IPS-NIHi7 (cell line): ENCODE results near the gene CYCS.
"Not testable (repeated sequence)": the region's sequence is repeated elsewhere in the genome, so short reads cannot be mapped to it uniquely, and the experiment has no call there.

Source experiments
- DNase-seq: peaks from one replicate; pipeline ENCODE4 v3.0.0; 2012; ENCODE audit warnings: mixed read lengths; ENCODE audit errors: extremely low spot score

The CYCS gene

DNA sequence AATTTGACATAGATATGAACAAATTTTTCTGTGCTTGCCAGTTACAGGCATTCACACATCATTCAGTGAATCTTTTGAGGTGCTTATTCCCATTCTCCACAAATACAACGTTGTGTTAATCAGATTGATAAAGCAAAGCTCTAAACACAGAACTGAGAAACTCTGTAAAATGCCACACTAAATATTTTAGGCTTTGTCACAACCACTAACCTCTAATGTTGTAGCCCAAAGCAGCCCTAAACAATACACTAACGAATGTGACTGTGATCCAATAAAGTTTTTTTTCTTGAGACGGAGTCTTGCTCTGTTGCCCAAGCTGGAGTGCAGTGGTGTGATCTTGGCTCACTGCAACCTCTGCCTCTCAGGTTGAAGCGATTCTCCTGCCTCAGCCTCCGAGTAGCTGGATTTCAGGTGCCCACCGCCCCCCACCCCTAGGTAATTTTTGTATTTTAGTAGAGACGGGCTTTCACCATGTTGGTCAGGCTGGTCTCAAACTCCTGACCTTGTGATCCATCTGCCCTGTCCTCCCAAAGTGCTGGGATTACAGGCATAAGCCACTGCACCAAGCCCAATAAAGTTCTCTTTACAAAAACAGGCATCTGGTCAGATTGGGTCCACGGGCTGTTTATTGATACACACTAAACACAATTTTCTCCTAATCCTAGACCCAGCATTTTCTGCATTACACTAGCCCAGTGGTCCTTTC is 6.9 kb downstream of the CYCS start:
- DNase-seq, result no peak

DNA sequence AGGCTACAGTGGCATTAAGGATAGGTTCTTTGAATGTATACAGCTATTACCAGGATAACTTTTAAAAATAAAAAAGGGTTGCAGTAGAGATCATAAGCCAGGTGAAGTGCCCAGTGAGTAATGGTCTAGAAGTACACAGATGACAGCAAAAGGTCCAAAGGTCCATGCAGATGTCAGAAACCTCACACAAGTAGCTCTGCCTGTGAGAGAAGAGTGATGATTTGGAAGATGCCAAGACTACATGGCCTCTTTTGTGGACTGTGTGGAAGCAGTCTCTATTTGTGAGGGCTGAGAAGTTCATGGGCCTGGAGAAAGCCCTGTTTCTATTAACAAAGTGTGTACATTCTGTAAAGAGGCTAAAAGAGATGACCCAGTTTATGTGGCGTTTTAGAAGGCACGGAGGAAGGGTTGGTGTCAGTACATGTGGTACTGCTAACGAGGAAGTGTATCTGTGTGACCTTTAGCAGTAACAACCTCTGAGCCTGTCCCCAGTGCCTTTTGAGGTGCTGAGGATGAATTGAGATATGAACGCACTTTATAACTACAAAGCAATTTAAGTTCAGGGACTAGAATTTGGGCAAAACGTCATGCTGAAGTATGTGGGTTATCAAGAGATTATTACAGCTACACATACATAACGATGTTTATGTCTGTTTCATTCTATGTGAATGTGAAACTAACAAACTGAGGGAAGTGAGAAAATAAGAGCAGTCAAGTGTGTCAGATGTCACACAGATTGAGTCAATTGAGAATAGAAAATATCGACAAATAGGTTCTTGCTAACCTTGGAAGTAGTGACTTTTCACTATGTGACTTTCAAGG is 7.6 kb downstream of the CYCS start:
- DNase-seq, result no peak

- no peak for DNase-seq
Observed at GRCh38 chr7:25116621-25117020, 8.4 kb downstream of the CYCS start.

GRCh38 chr7:25110514-25110913 is 14.5 kb downstream of the CYCS start:
- not testable (repeated sequence) for DNase-seq

GRCh38 chr7:25109276-25109675 is 15.8 kb downstream of the CYCS start:
- no peak for DNase-seq

DNA sequence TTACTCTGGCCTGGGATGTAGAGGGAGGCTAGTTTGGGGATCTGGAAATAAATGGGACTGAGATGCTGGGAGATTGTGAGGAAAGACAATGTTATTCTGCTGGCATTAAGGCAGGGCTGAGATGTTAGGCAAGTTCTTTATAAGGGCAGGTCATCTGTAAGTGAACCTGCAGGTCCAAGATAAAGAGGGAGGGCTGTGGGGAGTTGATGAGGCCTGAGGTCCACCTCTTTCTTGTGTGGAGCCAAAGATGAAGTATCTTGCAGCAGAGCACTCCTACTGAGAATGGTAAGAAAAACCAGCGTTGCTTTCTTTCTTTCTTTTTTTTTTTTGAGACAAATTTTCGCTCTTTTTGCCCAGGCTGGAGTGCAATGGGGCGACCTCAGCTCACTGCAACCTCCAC is 19.1 kb downstream of the CYCS start:
- no peak for DNase-seq

DNA sequence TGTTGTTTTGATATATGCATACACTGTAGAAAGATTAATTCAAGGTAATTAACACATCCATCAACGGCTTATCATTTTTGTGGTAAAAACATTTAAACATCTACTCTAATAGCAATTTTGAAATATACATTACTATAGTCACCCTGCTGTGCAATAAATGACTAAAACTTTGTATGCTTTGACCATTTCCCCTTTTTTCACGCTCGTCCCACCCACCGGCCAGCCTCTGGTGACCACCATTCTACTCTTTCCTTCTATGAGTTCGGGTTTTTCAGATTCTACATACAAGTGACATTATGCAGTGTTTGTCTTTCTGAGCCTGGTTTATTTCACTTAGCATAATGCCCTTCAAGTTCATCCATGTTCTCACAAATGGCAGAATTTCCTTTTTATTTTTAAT is 21.3 kb downstream of the CYCS start:
- DNase-seq, result no peak

GRCh38 chr7:25101817-25102216 is 23.2 kb downstream of the CYCS start:
- no peak for DNase-seq

DNA sequence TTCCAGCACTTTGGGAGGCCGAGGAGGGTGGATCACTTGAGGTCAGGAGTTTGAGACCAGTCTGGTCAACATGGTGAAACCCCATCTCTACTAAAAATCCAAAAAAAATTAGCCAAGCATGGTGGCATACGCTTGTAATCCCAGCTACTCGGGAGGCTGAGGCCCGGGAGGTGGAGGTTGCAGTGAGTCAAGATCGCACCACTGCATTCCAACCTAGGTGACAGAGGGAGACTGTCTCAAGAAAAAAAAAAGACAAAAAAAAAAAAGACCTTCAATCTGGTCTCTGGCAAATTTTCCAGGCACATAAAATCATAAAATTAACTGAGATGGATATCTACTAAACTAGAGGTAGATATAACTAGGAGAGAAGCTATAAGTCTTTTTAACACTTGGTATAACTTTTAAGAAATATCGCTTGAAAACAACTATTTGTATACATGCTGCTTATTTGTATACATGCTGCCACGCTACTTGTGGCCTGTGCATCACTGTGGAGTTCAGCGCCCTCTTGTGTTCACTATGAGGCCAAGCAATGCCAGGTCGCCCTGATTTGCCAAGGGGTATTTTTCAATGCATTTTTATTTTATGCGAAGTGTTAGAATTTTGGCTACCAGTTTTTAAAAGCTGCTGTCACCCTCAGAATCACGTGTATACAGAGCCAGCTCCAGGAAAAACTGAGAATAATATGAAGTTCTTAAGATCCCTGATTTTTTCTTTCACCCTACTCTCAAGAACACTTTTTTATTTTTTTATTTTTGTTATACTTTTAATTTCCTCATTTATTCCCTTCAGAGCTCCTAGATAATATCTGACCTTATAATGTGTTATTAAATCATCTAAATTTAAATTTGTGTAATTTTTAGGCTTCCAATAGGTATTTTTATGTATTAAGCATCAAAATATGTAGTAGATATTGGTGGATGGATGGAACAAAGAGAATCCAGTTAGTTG is 26.7 kb downstream of the CYCS start:
- peak; percentile 80 for DNase-seq

DNA sequence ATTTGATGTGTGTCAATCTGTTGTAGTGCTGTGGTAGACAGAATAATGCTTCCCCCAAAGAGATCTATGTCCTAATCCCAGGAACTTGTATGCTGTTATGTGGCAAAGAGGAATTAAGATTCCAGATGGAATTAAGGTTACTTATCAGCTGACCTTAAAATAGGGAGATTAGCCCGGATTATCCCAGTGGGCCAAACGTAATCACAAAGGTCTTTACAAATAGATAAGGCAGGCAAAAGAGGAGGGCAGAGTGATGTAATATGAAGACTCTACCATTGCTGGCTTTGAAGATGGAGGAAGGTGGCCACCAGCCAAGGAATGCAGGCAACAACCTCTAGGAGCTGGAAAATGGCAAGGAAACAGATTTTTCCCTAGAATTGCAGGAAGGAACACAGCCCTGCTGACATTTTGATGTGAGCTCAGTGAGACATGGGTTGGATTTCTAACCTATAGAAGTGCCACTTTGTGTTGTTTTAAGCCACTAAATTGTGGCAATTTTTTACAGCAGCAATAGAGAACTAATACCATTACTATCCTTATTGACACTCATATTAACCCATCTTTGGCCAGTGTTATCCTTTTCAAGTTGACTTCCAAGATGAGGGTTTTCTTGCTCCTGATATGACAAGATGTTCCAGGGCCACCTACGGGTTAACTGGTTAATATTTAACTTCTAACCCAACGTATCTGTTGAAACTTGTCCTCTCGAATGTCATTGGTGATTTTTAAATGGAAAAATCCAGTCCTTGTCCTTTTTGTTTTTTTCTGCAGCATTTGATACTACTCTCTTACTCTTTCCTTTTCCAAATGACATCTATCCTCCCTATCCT is 29.3 kb downstream of the CYCS start:
- DNase-seq, result no peak

DNA sequence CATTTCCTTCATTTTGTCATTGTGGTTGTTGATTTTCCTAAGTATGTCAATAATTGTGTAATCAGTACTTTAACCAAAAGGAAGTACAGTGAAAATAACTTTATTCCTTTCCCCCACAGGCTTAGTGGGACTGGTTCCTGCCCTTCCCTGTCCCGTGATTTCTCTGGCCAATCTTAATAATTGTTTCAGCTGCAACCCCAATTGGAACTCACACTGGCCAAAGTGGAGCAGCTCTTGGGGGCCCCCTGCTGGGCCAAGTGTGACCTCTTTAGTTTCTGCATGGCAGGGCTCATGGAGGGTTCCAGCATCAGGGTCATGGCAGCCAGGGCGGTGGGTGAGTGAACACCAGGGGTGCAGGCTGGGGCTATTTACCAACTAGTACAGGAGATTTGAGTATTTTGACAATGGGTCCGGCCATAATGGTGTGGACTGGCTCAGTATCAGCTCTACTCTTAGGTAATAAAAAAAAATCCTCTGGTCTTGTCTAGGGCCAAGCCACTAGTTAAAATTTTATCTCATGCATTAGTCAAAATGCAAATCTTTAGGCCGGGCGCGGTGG is 31.7 kb downstream of the CYCS start:
- DNase-seq, result peak; percentile 81

DNA sequence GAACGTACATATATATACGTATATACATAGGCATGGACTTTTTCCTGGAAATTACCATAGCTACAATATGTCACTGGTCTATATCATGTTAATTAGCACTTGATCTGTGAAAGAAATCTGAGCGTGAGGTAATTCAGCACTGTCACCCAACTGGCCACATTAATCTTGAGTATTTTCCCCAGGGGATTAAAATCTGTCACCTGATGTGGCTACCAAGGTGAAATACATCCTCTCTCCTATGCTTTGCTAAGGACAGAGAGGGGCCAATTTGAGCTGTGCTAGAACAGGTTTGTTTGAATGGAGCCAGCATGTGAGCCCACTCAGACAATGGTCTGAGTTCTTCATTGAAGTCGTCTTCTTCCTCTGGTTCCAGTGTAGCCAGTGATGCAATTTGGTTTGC is 33.3 kb downstream of the CYCS start:
- no peak for DNase-seq

GRCh38 chr7:25091176-25091575 is 33.9 kb downstream of the CYCS start:
- DNase-seq, result no peak

DNA sequence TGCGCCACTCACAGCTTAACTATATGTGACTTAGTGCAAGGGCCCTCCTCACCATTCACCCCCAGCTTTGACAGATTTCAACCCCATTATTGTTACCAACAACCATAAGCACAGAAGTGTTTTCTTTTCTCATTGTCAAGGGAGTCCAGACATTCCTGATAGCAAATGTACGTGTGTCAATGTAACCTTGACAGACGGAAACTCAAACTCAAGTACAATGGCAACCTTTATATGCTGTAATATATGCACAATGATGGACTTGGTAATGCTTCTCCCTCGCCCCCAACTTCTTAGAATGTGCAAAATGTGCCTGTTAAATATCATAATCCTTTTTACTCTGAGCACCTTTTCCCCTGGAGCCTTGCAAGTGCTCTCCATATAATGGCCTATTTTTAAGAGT is 34.7 kb downstream of the CYCS start:
- no peak for DNase-seq

- no peak for DNase-seq
Observed at GRCh38 chr7:25087855-25088254, 37.2 kb downstream of the CYCS start.

- no peak for DNase-seq
Observed at GRCh38 chr7:25084821-25085220, 40.2 kb downstream of the CYCS start.

- DNase-seq, result no peak
Observed at GRCh38 chr7:25083201-25083600, 41.9 kb downstream of the CYCS start.

- not testable (repeated sequence) for DNase-seq
Observed at GRCh38 chr7:25082041-25082440, 43.0 kb downstream of the CYCS start.

DNA sequence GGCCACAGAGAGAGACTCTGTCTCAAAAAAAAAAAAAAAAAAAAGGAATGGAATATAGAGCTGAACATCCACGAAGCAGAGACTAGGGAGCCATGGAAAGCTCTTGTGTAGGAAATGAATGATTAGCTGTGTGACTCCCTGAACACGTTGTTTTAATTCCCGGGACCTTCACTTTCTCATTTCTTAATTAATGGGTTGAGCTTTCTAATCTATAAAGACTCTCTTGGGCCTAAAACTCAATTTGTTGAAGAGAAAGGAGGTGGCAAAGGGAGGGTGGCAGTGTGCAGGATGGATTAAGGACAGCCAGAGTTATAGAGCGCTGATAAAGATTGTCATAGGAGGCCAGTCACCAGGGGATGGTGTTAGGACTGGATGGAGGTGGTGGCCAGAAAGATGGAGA is 48.0 kb downstream of the CYCS start:
- no peak for DNase-seq

DNA sequence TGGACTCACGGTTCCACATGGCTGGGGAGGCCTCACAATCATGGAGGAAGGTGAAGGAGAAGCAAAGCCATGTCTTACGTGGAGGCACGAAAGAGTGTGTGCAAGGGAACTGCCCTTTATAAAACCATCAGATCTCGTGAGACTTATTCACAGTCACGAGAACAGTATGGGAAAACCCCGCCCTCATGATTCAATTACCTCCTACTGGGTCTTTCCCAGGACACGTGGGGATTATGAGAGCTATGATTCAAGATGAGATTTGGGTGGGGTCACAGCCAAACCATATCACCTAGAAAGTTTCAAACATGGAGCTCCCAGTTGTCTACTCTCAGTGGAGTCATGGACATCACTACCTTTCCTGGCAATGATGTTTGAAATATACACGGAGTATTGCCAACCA is 49.6 kb downstream of the CYCS start:
- DNase-seq, result no peak

GRCh38 chr7:25073451-25073850 is 51.6 kb downstream of the CYCS start:
- DNase-seq, result no peak
